Measurements from ENCODE around the gene IFI16. TPM values are rescaled to one million over a fixed set of nuclear protein-coding genes. Genes with fewer than 3 reads are reported as not detected.

The IFI16 gene
- total RNA-seq, 1 donor from 2014 or later: 258 TPM

DNA sequence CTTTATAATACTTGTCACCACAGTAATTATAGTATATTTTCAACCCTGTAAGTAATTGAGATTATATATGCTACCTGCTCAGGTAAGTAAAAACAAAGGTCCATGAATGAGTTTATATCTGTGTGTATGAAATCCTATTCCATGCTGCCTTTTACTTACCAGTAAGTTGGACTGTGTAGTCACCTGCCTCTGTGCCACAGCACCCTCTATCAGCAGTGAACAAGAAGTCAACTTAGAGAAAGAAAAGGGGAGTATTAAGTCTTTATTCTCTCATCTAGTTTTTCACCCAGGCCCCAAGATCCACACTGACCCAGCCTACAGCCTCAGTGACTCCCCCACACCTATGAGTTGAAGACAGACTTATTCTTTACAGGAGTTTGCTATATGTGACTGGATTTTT is 36.9 kb upstream of the IFI16 start:
- no peak for TF ChIP-seq CTCF (IDR thresholded peaks at IDR 0.05; ENCODE audit: unreplicated experiment)
- Mint-ChIP-seq H3K36me3 (ENCODE audit: low read depth, unreplicated experiment) (no peaks in the 10 kb centered on the region), H3K27ac (ENCODE audit: unreplicated experiment) (no peak overlapping the region), H3K9me3 (ENCODE audit: unreplicated experiment) (no peaks in the 10 kb centered on the region), H3K4me3 (ENCODE audit: unreplicated experiment) (no peak overlapping the region), H3K4me1 (ENCODE audit: unreplicated experiment) (no peaks in the 10 kb centered on the region), H3K27me3 (ENCODE audit: unreplicated experiment) (peaks cover 2% of the 10 kb centered on the region)
- DNase-seq (ENCODE audit: low spot score): peak; percentile 9

GRCh38 chr1:158976219-158976618 is 33.5 kb upstream of the IFI16 start:
- no peak for DNase-seq (ENCODE audit: low spot score)
- Mint-ChIP-seq H3K27ac (ENCODE audit: unreplicated experiment) (no peak overlapping the region), H3K4me3 (ENCODE audit: unreplicated experiment) (no peak overlapping the region), H3K9me3 (ENCODE audit: unreplicated experiment) (no peaks in the 10 kb centered on the region), H3K27me3 (ENCODE audit: unreplicated experiment) (no peaks in the 10 kb centered on the region), H3K4me1 (ENCODE audit: unreplicated experiment) (no peaks in the 10 kb centered on the region), H3K36me3 (ENCODE audit: low read depth, unreplicated experiment) (no peaks in the 10 kb centered on the region)
- no peak for TF ChIP-seq CTCF (IDR thresholded peaks at IDR 0.05; ENCODE audit: unreplicated experiment)

DNA sequence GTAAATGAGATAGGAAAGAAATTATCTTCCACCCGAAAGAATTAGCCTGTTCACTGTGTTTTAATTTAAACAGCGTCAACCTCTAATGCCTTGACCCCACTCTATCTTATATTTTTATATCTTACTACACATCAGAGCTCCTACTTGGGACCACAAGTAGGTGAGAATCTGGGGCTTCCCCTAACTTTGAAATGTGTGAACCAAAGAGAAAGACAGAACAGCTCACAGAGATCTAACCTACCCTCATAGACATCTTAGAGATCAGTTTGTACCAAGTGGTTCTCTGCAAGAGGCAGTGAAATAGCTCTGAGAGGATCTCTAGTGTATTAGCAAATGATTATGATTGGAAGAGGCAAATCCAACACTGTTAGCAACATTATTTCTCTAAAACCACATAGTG is 31.0 kb upstream of the IFI16 start:
- H3K36me3 Mint-ChIP-seq (ENCODE audit: low read depth, unreplicated experiment): no peaks in the 10 kb centered on the region
- no peaks in the 10 kb centered on the region for H3K27me3 Mint-ChIP-seq (ENCODE audit: unreplicated experiment)
- TF ChIP-seq CTCF (IDR thresholded peaks at IDR 0.05; ENCODE audit: unreplicated experiment): no peak

GRCh38 chr1:158979229-158979628 is 30.5 kb upstream of the IFI16 start:
- Mint-ChIP-seq H3K36me3 (ENCODE audit: low read depth, unreplicated experiment) (no peaks in the 10 kb centered on the region), H3K4me3 (ENCODE audit: unreplicated experiment) (no peak overlapping the region), H3K27me3 (ENCODE audit: unreplicated experiment) (no peaks in the 10 kb centered on the region), H3K4me1 (ENCODE audit: unreplicated experiment) (no peaks in the 10 kb centered on the region), H3K9me3 (ENCODE audit: unreplicated experiment) (no peaks in the 10 kb centered on the region), H3K27ac (ENCODE audit: unreplicated experiment) (no peak overlapping the region)
- DNase-seq (ENCODE audit: low spot score): no peak
- no peak for TF ChIP-seq CTCF (IDR thresholded peaks at IDR 0.05; ENCODE audit: unreplicated experiment)

More for the DNA sequence above, 31.0 kb upstream of the IFI16 start:
- Mint-ChIP-seq H3K4me3 (ENCODE audit: unreplicated experiment) (no peak overlapping the region), H3K9me3 (ENCODE audit: unreplicated experiment) (no peaks in the 10 kb centered on the region), H3K4me1 (ENCODE audit: unreplicated experiment) (no peaks in the 10 kb centered on the region), H3K27ac (ENCODE audit: unreplicated experiment) (no peak overlapping the region)
- no peak for DNase-seq (ENCODE audit: low spot score)

DNA sequence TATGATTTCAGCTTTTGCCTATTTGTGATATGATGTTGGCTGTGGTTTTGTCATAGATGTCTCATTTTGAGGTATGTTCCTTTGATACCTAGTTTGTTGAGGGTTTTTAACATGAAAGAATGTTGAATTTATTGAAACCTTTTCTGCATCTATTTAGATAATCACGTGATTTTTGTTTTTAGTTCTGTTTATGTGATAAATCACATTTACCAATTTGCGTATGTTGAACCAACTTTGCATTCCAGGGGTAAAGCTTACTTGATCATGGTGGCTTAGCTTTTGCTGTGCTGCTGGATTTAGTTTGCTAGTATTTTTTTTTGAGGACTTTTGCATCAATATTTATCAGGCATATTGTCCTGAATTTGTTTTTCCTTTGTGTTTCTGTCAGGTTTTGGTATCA is 26.5 kb upstream of the IFI16 start:
- H3K4me3 Mint-ChIP-seq (ENCODE audit: unreplicated experiment): no peak overlapping the region
- H3K27ac Mint-ChIP-seq (ENCODE audit: unreplicated experiment): no peak overlapping the region
- no peaks in the 10 kb centered on the region for H3K27me3 Mint-ChIP-seq (ENCODE audit: unreplicated experiment)
- no peaks in the 10 kb centered on the region for H3K9me3 Mint-ChIP-seq (ENCODE audit: unreplicated experiment)
- no peak for DNase-seq (ENCODE audit: low spot score)
- no peaks in the 10 kb centered on the region for H3K4me1 Mint-ChIP-seq (ENCODE audit: unreplicated experiment)
- H3K36me3 Mint-ChIP-seq (ENCODE audit: low read depth, unreplicated experiment): no peaks in the 10 kb centered on the region
- TF ChIP-seq CTCF (IDR thresholded peaks at IDR 0.05; ENCODE audit: unreplicated experiment): no peak

All from endothelial cell (in vitro differentiated cells).